HepG2 (cell line): ENCODE data around the gene ADRA2B. TPM values are rescaled to one million over a fixed set of nuclear protein-coding genes. Genes with fewer than 3 reads are reported as not detected.

Experiments
- ATF5 ChIP-seq: sonication (generic); formaldehyde crosslinking; IDR thresholded peaks from 2 replicates; pipeline ENCODE4 v1.4.0; 2020; ENCODE audit warnings: mild to moderate bottlenecking, low read depth, missing genetic modification reagents
- CC2D1A ChIP-seq: sonication (generic); formaldehyde crosslinking; IDR thresholded peaks from 2 replicates; pipeline ENCODE4 v1.8.1; 2023; ENCODE audit warnings: mild to moderate bottlenecking, missing genetic modification reagents
- GPBP1L1 ChIP-seq: sonication (generic); formaldehyde crosslinking; IDR thresholded peaks from 2 replicates; pipeline ENCODE4 v1.5.0; 2020; ENCODE audit warnings: mild to moderate bottlenecking, missing genetic modification reagents
- HMG20A ChIP-seq: IDR thresholded peaks from 2 replicates; pipeline ENCODE4 v1.6.1; 2016; ENCODE audit warnings: borderline replicate concordance
- HNF4A ChIP-seq: sonication (generic); formaldehyde crosslinking; IDR thresholded peaks from 2 replicates; pipeline ENCODE4 v1.4.0; 2020; ENCODE audit warnings: missing genetic modification reagents
- HOMEZ ChIP-seq: IDR thresholded peaks from 2 replicates; pipeline ENCODE4 v1.6.1; 2016; ENCODE audit warnings: low read depth
- NR3C1 ChIP-seq: sonication (generic); formaldehyde crosslinking; IDR thresholded peaks from 2 replicates; pipeline ENCODE4 v1.4.0; 2020; ENCODE audit warnings: missing genetic modification reagents
- PAF1 ChIP-seq: IDR thresholded peaks from 2 replicates; pipeline ENCODE4 v1.6.1; 2016; ENCODE audit warnings: missing genetic modification reagents, missing compliant biosample characterization
- SNAPC4 ChIP-seq: sonication (generic); formaldehyde crosslinking; IDR thresholded peaks from 2 replicates; pipeline ENCODE4 v1.4.0; 2020; ENCODE audit warnings: mild to moderate bottlenecking, missing genetic modification reagents
- TIGD3 ChIP-seq: sonication (generic); formaldehyde crosslinking; IDR thresholded peaks from 2 replicates; pipeline ENCODE4 v1.5.1; 2020; ENCODE audit warnings: mild to moderate bottlenecking, missing genetic modification reagents, borderline replicate concordance
- TMF1 ChIP-seq: sonication (generic); formaldehyde crosslinking; IDR thresholded peaks from 2 replicates; pipeline ENCODE4 v1.8.1; 2022; ENCODE audit warnings: low read depth, missing genetic modification reagents
- ZBTB33 ChIP-seq: sonication (generic); formaldehyde crosslinking; IDR thresholded peaks from 2 replicates; pipeline ENCODE4 v1.4.0; 2020; ENCODE audit warnings: missing genetic modification reagents
- ZMAT5 ChIP-seq: sonication (generic); formaldehyde crosslinking; IDR thresholded peaks from 2 replicates; pipeline ENCODE4 v1.5.0; 2020; ENCODE audit warnings: mild to moderate bottlenecking, low read depth, missing genetic modification reagents, borderline replicate concordance
- ZNF256 ChIP-seq: sonication (generic); formaldehyde crosslinking; conservative IDR thresholded peaks from 2 replicates; pipeline ENCODE4 v1.4.0; 2020; ENCODE audit warnings: missing genetic modification reagents
- ZNF331 ChIP-seq: sonication (generic); formaldehyde crosslinking; IDR thresholded peaks from 2 replicates; pipeline ENCODE4 v1.4.0; 2020; ENCODE audit warnings: missing genetic modification reagents
- ZNF550 ChIP-seq: sonication (generic); formaldehyde crosslinking; IDR thresholded peaks from 2 replicates; pipeline ENCODE4 v1.4.0; 2020; ENCODE audit warnings: mild to moderate bottlenecking, missing genetic modification reagents, borderline replicate concordance
- ZNF761 ChIP-seq: sonication (generic); formaldehyde crosslinking; conservative IDR thresholded peaks from 2 replicates; pipeline ENCODE4 v1.4.0; 2020; ENCODE audit warnings: mild to moderate bottlenecking, missing genetic modification reagents
- polyA plus RNA-seq, 8 experiments: library from polyadenylated mRNA; depleted of rRNA in 3 of 8; stranded (reverse) in 7 of 8; unstranded in 1 of 8; fragments of >200 nt; fragmentation: Illumina TruSeq in 4 of 8; extraction: Trizol in 4 of 8; gene quantifications; 2 replicates each; pipeline versions ENCODE4 v1.2.1 to v1.2.3, GENCODE V29; 2011 to 2016; ENCODE audit warnings: low read depth in 4 of 8, missing spikeins in 1 of 8, mixed read lengths in 1 of 8; ENCODE audit not compliant: insufficient read depth in 1 of 8
- total RNA-seq, 5 experiments: library from RNA; depleted of rRNA; stranded (reverse); fragments of >200 nt; fragmentation: Illumina TruSeq; extraction: Trizol; gene quantifications; 2 replicates each; pipeline ENCODE4 v1.2.3, GENCODE V29; 2016; ENCODE audit warnings: low read depth in 1 of 5

The ADRA2B gene
- total and polyA plus RNA-seq, 2 of the 13 experiments (the other 11 are each of a cell fraction or from before 2014, with no cell fraction given): not detected

GRCh38 chr2:96116879-96117533 is 635 bp upstream of the ADRA2B start (continued):
- TF ChIP-seq HOMEZ (CRISPR knock-in tag): no peak
- no peak for TF ChIP-seq ZNF331 (CRISPR knock-in tag)
- no peak for TF ChIP-seq ZNF256
- TF ChIP-seq ZMAT5 (CRISPR knock-in tag): no peak
- TF ChIP-seq HMG20A (CRISPR knock-in tag): no peak
- TF ChIP-seq HNF4A: no peak
- TF ChIP-seq ATF5 (CRISPR knock-in tag): no peak
- TF ChIP-seq ZNF550 (CRISPR knock-in tag): no peak
- TF ChIP-seq SNAPC4 (CRISPR knock-in tag): no peak
- TF ChIP-seq PAF1 (CRISPR knock-in tag): no peak
- TF ChIP-seq ZNF761 (CRISPR knock-in tag): 0 out of 2 replicates have a peak, but pooled peaks have one; percentile 44
- no peak for TF ChIP-seq CC2D1A (CRISPR knock-in tag)
- TF ChIP-seq NR3C1 (CRISPR knock-in tag): no peak
- no peak for TF ChIP-seq TMF1 (CRISPR knock-in tag)
- TF ChIP-seq GPBP1L1: no peak
- no peak for TF ChIP-seq ZBTB33 (CRISPR knock-in tag)
- TF ChIP-seq TIGD3 (CRISPR knock-in tag): no peak
